ENCODE measurements around the gene PACSIN3. TPM values are rescaled to one million over a fixed set of nuclear protein-coding genes. Genes with fewer than 3 reads are reported as not detected.

Gene PACSIN3
- total and polyA plus RNA-seq, 2 of the 8 experiments (the other 6 are each of a cell fraction or from before 2014, with no cell fraction given) = 23.8 to 47.2 TPM

- TF ChIP-seq EP300 (IDR thresholded peaks at IDR 0.05; ENCODE audit: borderline replicate concordance in 1 of 2, low read depth in 2 of 2, low read length in 2 of 2) = no peak
- TF ChIP-seq POLR2A (IDR thresholded peaks at IDR 0.05; ENCODE audit: control extremely low read depth in 1 of 2, low read depth in 2 of 2, low read length in 2 of 2) = peak; percentile 75
- no peak for TF ChIP-seq GTF2F1 (IDR thresholded peaks at IDR 0.05; ENCODE audit: borderline replicate concordance, low read depth, low read length)
- peak; percentile 44 for TF ChIP-seq TBP (IDR thresholded peaks at IDR 0.05; ENCODE audit: low read depth, low read length)
- TF ChIP-seq ATF3 (IDR thresholded peaks at IDR 0.05; ENCODE audit: insufficient read depth, low read depth, low read length) = no peak
- 0 out of 2 replicates have a peak, but pooled peaks have one; percentile 34 for TF ChIP-seq SP1 (IDR thresholded peaks at IDR 0.05; ENCODE audit: low read depth, low read length)
Measured at GRCh38 chr11:47213950-47214565, 27.8 kb upstream of the PACSIN3 start (continued).
